PC-3 (cell line): ENCODE data around the gene PRPF4.

ENCODE experiments used
- EZH2 ChIP-seq: fragments of 300-600 bp; sonication (generic); IDR thresholded peaks from one replicate; pipeline ENCODE4 v1.6.1; 2017; ENCODE audit warnings: antibody characterized with exemption, mild to moderate bottlenecking, low read length; ENCODE audit not compliant: unreplicated experiment
- EZH2phosphoT487 ChIP-seq: fragments of 300-600 bp; sonication (generic); IDR thresholded peaks from 2 replicates; pipeline ENCODE4 v1.6.1; 2018; ENCODE audit warnings: mild to moderate bottlenecking, antibody characterized with exemption, low read length, borderline replicate concordance
- TF ChIP-seq, protein P1 (sequence below): fragments of 300-600 bp; sonication (generic); conservative IDR thresholded peaks from 2 replicates; pipeline ENCODE4 v1.5.1; 2017; ENCODE audit warnings: antibody characterized with exemption, low read depth, mild to moderate bottlenecking, low read length

DNA sequence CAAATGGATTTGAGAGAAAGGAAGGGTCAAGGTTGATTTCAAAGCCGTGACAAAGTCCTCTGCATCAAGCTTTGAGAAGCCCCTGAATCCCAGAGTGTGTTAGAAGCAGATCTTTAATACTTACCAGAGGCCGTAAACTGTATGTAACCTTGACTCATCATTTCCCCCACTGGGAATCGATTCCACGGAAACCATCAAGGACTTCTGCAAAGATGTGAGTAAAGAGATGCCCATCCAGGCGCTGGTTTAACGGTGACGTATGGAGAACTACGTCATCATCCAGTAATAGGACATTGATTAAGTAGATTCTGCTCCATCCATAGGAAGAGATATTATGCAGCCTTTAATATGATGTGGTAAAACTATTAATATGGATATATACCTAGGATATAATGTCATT lies 26.1 kb downstream of the PRPF4 start:
- TF ChIP-seq, protein P1, sequence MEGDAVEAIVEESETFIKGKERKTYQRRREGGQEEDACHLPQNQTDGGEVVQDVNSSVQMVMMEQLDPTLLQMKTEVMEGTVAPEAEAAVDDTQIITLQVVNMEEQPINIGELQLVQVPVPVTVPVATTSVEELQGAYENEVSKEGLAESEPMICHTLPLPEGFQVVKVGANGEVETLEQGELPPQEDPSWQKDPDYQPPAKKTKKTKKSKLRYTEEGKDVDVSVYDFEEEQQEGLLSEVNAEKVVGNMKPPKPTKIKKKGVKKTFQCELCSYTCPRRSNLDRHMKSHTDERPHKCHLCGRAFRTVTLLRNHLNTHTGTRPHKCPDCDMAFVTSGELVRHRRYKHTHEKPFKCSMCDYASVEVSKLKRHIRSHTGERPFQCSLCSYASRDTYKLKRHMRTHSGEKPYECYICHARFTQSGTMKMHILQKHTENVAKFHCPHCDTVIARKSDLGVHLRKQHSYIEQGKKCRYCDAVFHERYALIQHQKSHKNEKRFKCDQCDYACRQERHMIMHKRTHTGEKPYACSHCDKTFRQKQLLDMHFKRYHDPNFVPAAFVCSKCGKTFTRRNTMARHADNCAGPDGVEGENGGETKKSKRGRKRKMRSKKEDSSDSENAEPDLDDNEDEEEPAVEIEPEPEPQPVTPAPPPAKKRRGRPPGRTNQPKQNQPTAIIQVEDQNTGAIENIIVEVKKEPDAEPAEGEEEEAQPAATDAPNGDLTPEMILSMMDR: no peak
- TF ChIP-seq EZH2 (no peak), EZH2phosphoT487 (no peak)
